Mesendoderm (in vitro differentiated cells): ENCODE data around the gene LTA.

ENCODE experiments used
- DNase-seq: peaks from one replicate; pipeline ENCODE4 v3.0.0; 2013
- H2AK5ac ChIP-seq: 2 replicates; pipeline ENCODE4 v1.6.1; 2013; ENCODE audit warnings: low read length, inconsistent platforms
- H2BK120ac ChIP-seq: 2 replicates; pipeline ENCODE4 v1.6.1; 2013; ENCODE audit warnings: low read depth, mild to moderate bottlenecking, low read length, moderate library complexity, mixed read lengths
- H2BK15ac ChIP-seq: replicated peaks from 2 replicates; pipeline ENCODE4 v1.6.1; 2013; ENCODE audit warnings: low read depth, mild to moderate bottlenecking, moderate library complexity
- H2BK5ac ChIP-seq: 2 replicates; pipeline ENCODE4 v1.6.1; 2013; ENCODE audit warnings: low read length, inconsistent platforms
- H3K18ac ChIP-seq: 2 replicates; pipeline ENCODE4 v1.6.1; 2013; ENCODE audit warnings: mild to moderate bottlenecking, low read length, mixed read lengths
- H3K23ac ChIP-seq: one replicate; pipeline ENCODE4 v1.6.1; 2013; ENCODE audit warnings: low read length
- H3K27ac ChIP-seq: 2 replicates; pipeline ENCODE4 v1.5.1; 2013; ENCODE audit warnings: low read depth, mild to moderate bottlenecking, inconsistent platforms, low read length, moderate library complexity
- H3K27me3 ChIP-seq: 2 replicates; pipeline ENCODE4 v1.6.1; 2013; ENCODE audit warnings: low read length, control low read depth, mild to moderate bottlenecking, inconsistent platforms; ENCODE audit not compliant: insufficient read depth, poor library complexity
- H3K36me3 ChIP-seq: 2 replicates; pipeline ENCODE4 v1.6.1; 2013; ENCODE audit warnings: low read length, inconsistent platforms; ENCODE audit not compliant: control insufficient read depth, insufficient read depth
- H3K4ac ChIP-seq: one replicate; pipeline ENCODE4 v1.6.1; 2013; ENCODE audit warnings: low read depth, mild to moderate bottlenecking, low read length, moderate library complexity
- H3K4me1 ChIP-seq: 2 replicates; pipeline ENCODE4 v1.6.1; 2013; ENCODE audit warnings: low read depth, low read length, inconsistent platforms; ENCODE audit not compliant: control insufficient read depth
- H3K4me2 ChIP-seq: 2 replicates; pipeline ENCODE4 v1.6.1; 2013; ENCODE audit warnings: low read length
- H3K4me3 ChIP-seq: 2 replicates; pipeline ENCODE4 v1.5.1; 2013; ENCODE audit warnings: mild to moderate bottlenecking, low read length
- H3K56ac ChIP-seq: one replicate; pipeline ENCODE4 v1.6.1; 2013; ENCODE audit warnings: low read length
- H3K79me1 ChIP-seq: 2 replicates; pipeline ENCODE4 v1.6.1; 2013; ENCODE audit warnings: low read length, inconsistent platforms
- H3K79me2 ChIP-seq: 2 replicates; pipeline ENCODE4 v1.6.1; 2013; ENCODE audit warnings: mild to moderate bottlenecking, low read length; ENCODE audit not compliant: control insufficient read depth, insufficient read depth
- H3K9ac ChIP-seq: 2 replicates; pipeline ENCODE4 v1.6.1; 2013; ENCODE audit warnings: low read length, inconsistent platforms
- H4K5ac ChIP-seq: one replicate; pipeline ENCODE4 v1.6.1; 2013; ENCODE audit warnings: low read length
- H4K8ac ChIP-seq: one replicate; pipeline ENCODE4 v1.6.1; 2013; ENCODE audit warnings: low read depth, mild to moderate bottlenecking, control low read depth, low read length, moderate library complexity
- WGBS: extraction: QIAGEN DNeasy Blood & Tissue Kit; methylation state at CpG from one replicate; pipeline ENCODE4 v1.1.7; 2013; ENCODE audit warnings: low lambda C conversion rate, missing lambda C conversion rate; ENCODE audit not compliant: insufficient coverage; ENCODE audit errors: extremely low coverage; 5-methylcytosine and 5-hydroxymethylcytosine counted together

The LTA gene

GRCh38 chr6:31614075-31614619 is 42.1 kb downstream of the LTA start:
- H2BK15ac ChIP-seq = no peak overlapping the region
- no CpG with 5 or more reads among the region's 8 CpGs for WGBS
- H4K8ac ChIP-seq = no peak overlapping the region
- H3K4me2 ChIP-seq = no peak overlapping the region
- no peak overlapping the region for H3K23ac ChIP-seq
- no peak overlapping the region for H3K18ac ChIP-seq
- H2BK120ac ChIP-seq = no peak overlapping the region
- DNase-seq = no peak
- no peaks in the 10 kb centered on the region for H3K27me3 ChIP-seq
- no peak overlapping the region for H3K4me3 ChIP-seq
- no peaks in the 10 kb centered on the region for H3K79me1 ChIP-seq
- peaks cover 8% of the 10 kb centered on the region for H3K4me1 ChIP-seq
- no peaks in the 10 kb centered on the region for H3K36me3 ChIP-seq
- H3K27ac ChIP-seq = no peak overlapping the region
- H4K5ac ChIP-seq = no peak overlapping the region
- no peak overlapping the region for H3K56ac ChIP-seq
- H2BK5ac ChIP-seq = no peak overlapping the region
- no peak overlapping the region for H3K9ac ChIP-seq
- H3K79me2 ChIP-seq = no peaks in the 10 kb centered on the region
- no peak overlapping the region for H3K4ac ChIP-seq
- no peak overlapping the region for H2AK5ac ChIP-seq

- no peak within 1 kb of the TSS for H4K5ac ChIP-seq
These were observed 42.8 kb downstream of the LTA start, which contains the start of gene AIF1 for GRCh38 chr6:31614684-31615578. Gene AIF1 (plus strand): TSS chr6:31615234. CDS start chr6:31615330, 96 bp downstream.

GRCh38 chr6:31615748-31616147 is 43.7 kb downstream of the LTA start:
- H2BK15ac ChIP-seq = no peak overlapping the region
- H3K9ac ChIP-seq = peak overlapping the region; percentile 12
- H3K18ac ChIP-seq = no peak overlapping the region
- H2AK5ac ChIP-seq = no peak overlapping the region
- no peaks in the 10 kb centered on the region for H3K79me1 ChIP-seq
- no peak overlapping the region for H3K4ac ChIP-seq
- H3K27ac ChIP-seq = no peak overlapping the region
- no peak overlapping the region for H2BK5ac ChIP-seq
- H3K79me2 ChIP-seq = no peaks in the 10 kb centered on the region
- H3K4me3 ChIP-seq = no peak overlapping the region
- H3K23ac ChIP-seq = no peak overlapping the region
- H3K56ac ChIP-seq = peak overlapping the region; percentile 67
- H3K4me2 ChIP-seq = no peak overlapping the region
- no peak overlapping the region for H2BK120ac ChIP-seq
- H3K4me1 ChIP-seq = peaks cover 8% of the 10 kb centered on the region
- no peaks in the 10 kb centered on the region for H3K27me3 ChIP-seq
- no peaks in the 10 kb centered on the region for H3K36me3 ChIP-seq
- no peak for DNase-seq
- H4K8ac ChIP-seq = no peak overlapping the region
- no peak overlapping the region for H4K5ac ChIP-seq
- WGBS = no CpG with 5 or more reads among the region's 7 CpGs

More at GRCh38 chr6:31614684-31615578, 42.8 kb downstream of the LTA start, which contains the start of gene AIF1:
- no peak within 1 kb of the TSS for H4K8ac ChIP-seq
- no peaks in the 10 kb centered on the region for H3K36me3 ChIP-seq
- H3K4ac ChIP-seq = no peak within 1 kb of the TSS
- H3K27me3 ChIP-seq = no peaks in the 10 kb centered on the region
- peak within 1 kb of the TSS; percentile 67 for H3K56ac ChIP-seq
- no peak within 1 kb of the TSS for H2BK120ac ChIP-seq
- no peak within 1 kb of the TSS for H2BK15ac ChIP-seq
- no peak within 1 kb of the TSS for H3K4me2 ChIP-seq
- no CpG with 5 or more reads among the region's 6 CpGs for WGBS
- peak within 1 kb of the TSS; percentile 12 for H3K9ac ChIP-seq
- peak within 1 kb of the TSS; percentile 9 for H2BK5ac ChIP-seq
- peaks cover 8% of the 10 kb centered on the region for H3K4me1 ChIP-seq
- no peak within 1 kb of the TSS for H2AK5ac ChIP-seq
- no peaks in the 10 kb centered on the region for H3K79me1 ChIP-seq
- H3K23ac ChIP-seq = no peak within 1 kb of the TSS
- H3K27ac ChIP-seq = no peak within 1 kb of the TSS
- H3K79me2 ChIP-seq = no peaks in the 10 kb centered on the region
- DNase-seq = no peak
- no peak within 1 kb of the TSS for H3K18ac ChIP-seq
- H3K4me3 ChIP-seq = no peak within 1 kb of the TSS

GRCh38 chr6:31617010-31617409 is 44.9 kb downstream of the LTA start:
- Histone ChIP-seq H3K27me3 (no peaks in the 10 kb centered on the region), H4K5ac (no peak overlapping the region), H2AK5ac (no peak overlapping the region), H3K79me2 (peaks cover 12% of the 10 kb centered on the region), H3K79me1 (no peaks in the 10 kb centered on the region), H3K4me3 (no peak overlapping the region), H3K4me1 (peaks cover 8% of the 10 kb centered on the region), H3K18ac (no peak overlapping the region), H3K9ac (no peak overlapping the region), H3K23ac (no peak overlapping the region), H2BK15ac (no peak overlapping the region), H3K56ac (peak overlapping the region; percentile 25), H3K27ac (no peak overlapping the region), H4K8ac (no peak overlapping the region), H3K36me3 (no peaks in the 10 kb centered on the region), H2BK5ac (no peak overlapping the region), H3K4ac (no peak overlapping the region), H3K4me2 (no peak overlapping the region), H2BK120ac (no peak overlapping the region)
- no peak for DNase-seq
- WGBS = no CpG with 5 or more reads among the region's 2 CpGs

- peak overlapping the region; percentile 74 for H3K4me2 ChIP-seq
- H3K56ac ChIP-seq = peak overlapping the region; percentile 97
- H3K4ac ChIP-seq = peak overlapping the region; percentile 96
- DNase-seq = peak; percentile 100
- H2BK5ac ChIP-seq = peak overlapping the region; percentile 71
- no peak overlapping the region for H2BK120ac ChIP-seq
- peaks cover 8% of the 10 kb centered on the region for H3K36me3 ChIP-seq
- H3K9ac ChIP-seq = peak overlapping the region; percentile 96
- peaks cover 7% of the 10 kb centered on the region for H3K79me1 ChIP-seq
- peaks cover 35% of the 10 kb centered on the region for H3K79me2 ChIP-seq
- H3K27ac ChIP-seq = peak overlapping the region; percentile 100
- H3K27me3 ChIP-seq = no peaks in the 10 kb centered on the region
- no peak overlapping the region for H4K8ac ChIP-seq
- no peak overlapping the region for H2AK5ac ChIP-seq
- H3K4me1 ChIP-seq = peaks cover 5% of the 10 kb centered on the region
- no CpG with 5 or more reads among the region's 50 CpGs for WGBS
- no peak overlapping the region for H2BK15ac ChIP-seq
- H4K5ac ChIP-seq = no peak overlapping the region
- H3K23ac ChIP-seq = no peak overlapping the region
- peak overlapping the region; percentile 98 for H3K18ac ChIP-seq
- H3K4me3 ChIP-seq = peak overlapping the region; percentile 79
These were observed 47.9 kb downstream of the LTA start for GRCh38 chr6:31619805-31620585.
